K562 (cell line): ENCODE results near the gene SIK3.

Experiments
- CEBPB ChIP-seq: fragments of 450-650 bp; IDR thresholded peaks from 2 replicates; pipeline ENCODE4 v1.6.1; 2016; ENCODE audit warnings: missing genetic modification characterization, missing compliant biosample characterization
- EP300 ChIP-seq: IDR thresholded peaks from 2 replicates; pipeline ENCODE4 v1.6.1; 2012; ENCODE audit warnings: low read length, improper control_type of control experiment
- ESRRA ChIP-seq: fragments of 450-650 bp; IDR thresholded peaks from 2 replicates; pipeline ENCODE4 v1.6.1; 2014; ENCODE audit warnings: low read depth, mild to moderate bottlenecking, moderate library complexity, borderline replicate concordance
- HDAC2 ChIP-seq: fragments of 450-650 bp; IDR thresholded peaks from 2 replicates; pipeline ENCODE4 v1.6.1; 2016; ENCODE audit warnings: mild to moderate bottlenecking
- HNRNPL ChIP-seq: fragments of 200-400 bp; formaldehyde crosslinking; IDR thresholded peaks from 2 replicates; pipeline ENCODE4 v1.6.1; 2017; ENCODE audit warnings: low read depth, mild to moderate bottlenecking, low read length
- POLR2AphosphoS5 ChIP-seq: IDR thresholded peaks from 2 replicates; pipeline ENCODE4 v1.6.1; 2011; ENCODE audit warnings: mild to moderate bottlenecking, low read depth, low read length, moderate library complexity; ENCODE audit not compliant: control insufficient read depth, insufficient read depth
- RB1 ChIP-seq: fragments of 450-650 bp; IDR thresholded peaks from 2 replicates; pipeline ENCODE4 v1.6.1; 2017; ENCODE audit warnings: low read depth, mild to moderate bottlenecking
- YY1 ChIP-seq, 3 experiments: IDR thresholded peaks; 2 replicates each; pipeline ENCODE4 v1.6.1; 2011; ENCODE audit warnings: low read length in 2 of 3, mild to moderate bottlenecking in 2 of 3, moderate library complexity in 2 of 3, borderline replicate concordance in 1 of 3, control low read depth in 1 of 3, low read depth in 1 of 3; ENCODE audit not compliant: insufficient read depth in 3 of 3, insufficient replicate concordance in 2 of 3, control insufficient read depth in 1 of 3, insufficient read length in 1 of 3; ENCODE audit errors: extremely low read depth in 1 of 3
- ZNF140 ChIP-seq: fragments of 250-450 bp; sonication (Bioruptor Pico); IDR thresholded peaks from 2 replicates; pipeline ENCODE4 v1.8.0; 2021; ENCODE audit warnings: moderate library complexity, mild to moderate bottlenecking, inconsistent platforms
- ZNF224 ChIP-seq: sonication (generic); formaldehyde crosslinking; IDR thresholded peaks from 2 replicates; pipeline ENCODE4 v1.8.0; 2022; ENCODE audit warnings: mild to moderate bottlenecking, missing genetic modification reagents
- TF ChIP-seq, protein P1 (sequence below), 3 experiments: IDR thresholded peaks in 2 of 3; conservative IDR thresholded peaks in 1 of 3; 2 replicates each; pipeline ENCODE4 v1.5.1; 2011 to 2012; ENCODE audit warnings: low read length in 3 of 3, mild to moderate bottlenecking in 3 of 3, control low read depth in 2 of 3, improper control_type of control experiment in 1 of 3, inconsistent platforms in 1 of 3, low read depth in 1 of 3, mixed read lengths in 1 of 3, moderate library complexity in 1 of 3; ENCODE audit not compliant: insufficient read depth in 2 of 3
- TF ChIP-seq, protein P2 (sequence below): fragments of 200-600 bp; sonication (generic); IDR thresholded peaks from one replicate; pipeline ENCODE4 v1.6.1; 2012; ENCODE audit warnings: mild to moderate bottlenecking, low read depth, low read length, inconsistent platforms
- TF ChIP-seq, protein P3 (sequence below): sonication (generic); formaldehyde crosslinking; IDR thresholded peaks from 2 replicates; pipeline ENCODE4 v1.9.0; 2022; ENCODE audit warnings: mild to moderate bottlenecking, missing genetic modification reagents

DNA sequence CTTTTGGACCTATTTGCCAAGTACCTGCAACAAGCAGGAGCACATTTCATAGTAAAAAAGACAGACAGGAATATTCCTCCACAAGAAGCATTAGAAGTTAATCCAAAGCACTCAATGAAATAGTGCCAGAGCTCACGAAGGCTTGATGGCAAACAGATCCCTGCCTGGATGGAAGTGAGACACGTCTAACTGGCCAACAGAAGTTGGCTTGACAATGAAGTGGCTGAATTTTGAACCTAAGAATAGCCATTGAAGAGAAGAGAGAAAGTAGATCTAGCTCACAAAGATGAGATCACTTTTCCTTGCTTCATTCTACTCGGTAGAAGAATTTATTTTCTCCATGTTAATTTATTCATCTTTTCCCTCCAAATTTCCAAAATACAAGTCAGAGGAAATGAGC lies 230.2 kb downstream of the SIK3 start:
- TF ChIP-seq, protein P1, sequence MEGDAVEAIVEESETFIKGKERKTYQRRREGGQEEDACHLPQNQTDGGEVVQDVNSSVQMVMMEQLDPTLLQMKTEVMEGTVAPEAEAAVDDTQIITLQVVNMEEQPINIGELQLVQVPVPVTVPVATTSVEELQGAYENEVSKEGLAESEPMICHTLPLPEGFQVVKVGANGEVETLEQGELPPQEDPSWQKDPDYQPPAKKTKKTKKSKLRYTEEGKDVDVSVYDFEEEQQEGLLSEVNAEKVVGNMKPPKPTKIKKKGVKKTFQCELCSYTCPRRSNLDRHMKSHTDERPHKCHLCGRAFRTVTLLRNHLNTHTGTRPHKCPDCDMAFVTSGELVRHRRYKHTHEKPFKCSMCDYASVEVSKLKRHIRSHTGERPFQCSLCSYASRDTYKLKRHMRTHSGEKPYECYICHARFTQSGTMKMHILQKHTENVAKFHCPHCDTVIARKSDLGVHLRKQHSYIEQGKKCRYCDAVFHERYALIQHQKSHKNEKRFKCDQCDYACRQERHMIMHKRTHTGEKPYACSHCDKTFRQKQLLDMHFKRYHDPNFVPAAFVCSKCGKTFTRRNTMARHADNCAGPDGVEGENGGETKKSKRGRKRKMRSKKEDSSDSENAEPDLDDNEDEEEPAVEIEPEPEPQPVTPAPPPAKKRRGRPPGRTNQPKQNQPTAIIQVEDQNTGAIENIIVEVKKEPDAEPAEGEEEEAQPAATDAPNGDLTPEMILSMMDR (IDR thresholded peaks at IDR 0.05 in 2 of 3, conservative IDR thresholded peaks at IDR 0.05 in 1 of 3; ENCODE audit: insufficient read depth in 2 of 3, low read depth in 1 of 3, low read length in 3 of 3), result no peak
- TF ChIP-seq POLR2AphosphoS5 (no peak), HDAC2 (no peak), ZNF140 (no peak), ESRRA (no peak), RB1 (no peak), EP300 (no peak), HNRNPL (no peak), YY1 (IDR thresholded peaks at IDR 0.05; ENCODE audit: borderline replicate concordance in 1 of 3, control insufficient read depth in 1 of 3, extremely low read depth in 1 of 3, insufficient read depth in 3 of 3, insufficient read length in 1 of 3, insufficient replicate concordance in 2 of 3, low read depth in 1 of 3, low read length in 2 of 3) (no peak), CEBPB (tag) (no peak), ZNF224 (CRISPR knock-in tag) (no peak)
- TF ChIP-seq, protein P2, sequence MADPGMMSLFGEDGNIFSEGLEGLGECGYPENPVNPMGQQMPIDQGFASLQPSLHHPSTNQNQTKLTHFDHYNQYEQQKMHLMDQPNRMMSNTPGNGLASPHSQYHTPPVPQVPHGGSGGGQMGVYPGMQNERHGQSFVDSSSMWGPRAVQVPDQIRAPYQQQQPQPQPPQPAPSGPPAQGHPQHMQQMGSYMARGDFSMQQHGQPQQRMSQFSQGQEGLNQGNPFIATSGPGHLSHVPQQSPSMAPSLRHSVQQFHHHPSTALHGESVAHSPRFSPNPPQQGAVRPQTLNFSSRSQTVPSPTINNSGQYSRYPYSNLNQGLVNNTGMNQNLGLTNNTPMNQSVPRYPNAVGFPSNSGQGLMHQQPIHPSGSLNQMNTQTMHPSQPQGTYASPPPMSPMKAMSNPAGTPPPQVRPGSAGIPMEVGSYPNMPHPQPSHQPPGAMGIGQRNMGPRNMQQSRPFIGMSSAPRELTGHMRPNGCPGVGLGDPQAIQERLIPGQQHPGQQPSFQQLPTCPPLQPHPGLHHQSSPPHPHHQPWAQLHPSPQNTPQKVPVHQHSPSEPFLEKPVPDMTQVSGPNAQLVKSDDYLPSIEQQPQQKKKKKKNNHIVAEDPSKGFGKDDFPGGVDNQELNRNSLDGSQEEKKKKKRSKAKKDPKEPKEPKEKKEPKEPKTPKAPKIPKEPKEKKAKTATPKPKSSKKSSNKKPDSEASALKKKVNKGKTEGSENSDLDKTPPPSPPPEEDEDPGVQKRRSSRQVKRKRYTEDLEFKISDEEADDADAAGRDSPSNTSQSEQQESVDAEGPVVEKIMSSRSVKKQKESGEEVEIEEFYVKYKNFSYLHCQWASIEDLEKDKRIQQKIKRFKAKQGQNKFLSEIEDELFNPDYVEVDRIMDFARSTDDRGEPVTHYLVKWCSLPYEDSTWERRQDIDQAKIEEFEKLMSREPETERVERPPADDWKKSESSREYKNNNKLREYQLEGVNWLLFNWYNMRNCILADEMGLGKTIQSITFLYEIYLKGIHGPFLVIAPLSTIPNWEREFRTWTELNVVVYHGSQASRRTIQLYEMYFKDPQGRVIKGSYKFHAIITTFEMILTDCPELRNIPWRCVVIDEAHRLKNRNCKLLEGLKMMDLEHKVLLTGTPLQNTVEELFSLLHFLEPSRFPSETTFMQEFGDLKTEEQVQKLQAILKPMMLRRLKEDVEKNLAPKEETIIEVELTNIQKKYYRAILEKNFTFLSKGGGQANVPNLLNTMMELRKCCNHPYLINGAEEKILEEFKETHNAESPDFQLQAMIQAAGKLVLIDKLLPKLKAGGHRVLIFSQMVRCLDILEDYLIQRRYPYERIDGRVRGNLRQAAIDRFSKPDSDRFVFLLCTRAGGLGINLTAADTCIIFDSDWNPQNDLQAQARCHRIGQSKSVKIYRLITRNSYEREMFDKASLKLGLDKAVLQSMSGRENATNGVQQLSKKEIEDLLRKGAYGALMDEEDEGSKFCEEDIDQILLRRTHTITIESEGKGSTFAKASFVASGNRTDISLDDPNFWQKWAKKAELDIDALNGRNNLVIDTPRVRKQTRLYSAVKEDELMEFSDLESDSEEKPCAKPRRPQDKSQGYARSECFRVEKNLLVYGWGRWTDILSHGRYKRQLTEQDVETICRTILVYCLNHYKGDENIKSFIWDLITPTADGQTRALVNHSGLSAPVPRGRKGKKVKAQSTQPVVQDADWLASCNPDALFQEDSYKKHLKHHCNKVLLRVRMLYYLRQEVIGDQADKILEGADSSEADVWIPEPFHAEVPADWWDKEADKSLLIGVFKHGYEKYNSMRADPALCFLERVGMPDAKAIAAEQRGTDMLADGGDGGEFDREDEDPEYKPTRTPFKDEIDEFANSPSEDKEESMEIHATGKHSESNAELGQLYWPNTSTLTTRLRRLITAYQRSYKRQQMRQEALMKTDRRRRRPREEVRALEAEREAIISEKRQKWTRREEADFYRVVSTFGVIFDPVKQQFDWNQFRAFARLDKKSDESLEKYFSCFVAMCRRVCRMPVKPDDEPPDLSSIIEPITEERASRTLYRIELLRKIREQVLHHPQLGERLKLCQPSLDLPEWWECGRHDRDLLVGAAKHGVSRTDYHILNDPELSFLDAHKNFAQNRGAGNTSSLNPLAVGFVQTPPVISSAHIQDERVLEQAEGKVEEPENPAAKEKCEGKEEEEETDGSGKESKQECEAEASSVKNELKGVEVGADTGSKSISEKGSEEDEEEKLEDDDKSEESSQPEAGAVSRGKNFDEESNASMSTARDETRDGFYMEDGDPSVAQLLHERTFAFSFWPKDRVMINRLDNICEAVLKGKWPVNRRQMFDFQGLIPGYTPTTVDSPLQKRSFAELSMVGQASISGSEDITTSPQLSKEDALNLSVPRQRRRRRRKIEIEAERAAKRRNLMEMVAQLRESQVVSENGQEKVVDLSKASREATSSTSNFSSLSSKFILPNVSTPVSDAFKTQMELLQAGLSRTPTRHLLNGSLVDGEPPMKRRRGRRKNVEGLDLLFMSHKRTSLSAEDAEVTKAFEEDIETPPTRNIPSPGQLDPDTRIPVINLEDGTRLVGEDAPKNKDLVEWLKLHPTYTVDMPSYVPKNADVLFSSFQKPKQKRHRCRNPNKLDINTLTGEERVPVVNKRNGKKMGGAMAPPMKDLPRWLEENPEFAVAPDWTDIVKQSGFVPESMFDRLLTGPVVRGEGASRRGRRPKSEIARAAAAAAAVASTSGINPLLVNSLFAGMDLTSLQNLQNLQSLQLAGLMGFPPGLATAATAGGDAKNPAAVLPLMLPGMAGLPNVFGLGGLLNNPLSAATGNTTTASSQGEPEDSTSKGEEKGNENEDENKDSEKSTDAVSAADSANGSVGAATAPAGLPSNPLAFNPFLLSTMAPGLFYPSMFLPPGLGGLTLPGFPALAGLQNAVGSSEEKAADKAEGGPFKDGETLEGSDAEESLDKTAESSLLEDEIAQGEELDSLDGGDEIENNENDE, result no peak
- TF ChIP-seq, protein P3, sequence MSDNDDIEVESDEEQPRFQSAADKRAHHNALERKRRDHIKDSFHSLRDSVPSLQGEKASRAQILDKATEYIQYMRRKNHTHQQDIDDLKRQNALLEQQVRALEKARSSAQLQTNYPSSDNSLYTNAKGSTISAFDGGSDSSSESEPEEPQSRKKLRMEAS (CRISPR knock-in tag), result no peak
